Renal pelvis (tissue), 3 donors: ENCODE results near the gene HPCAL4. TPM values are rescaled to one million over a fixed set of nuclear protein-coding genes. Genes with fewer than 3 reads are reported as not detected.

Experiments
- polyA plus RNA-seq, 3 donors: library from polyadenylated mRNA; unstranded; fragments of 120-200 nt; gene quantifications; one replicate each; pipeline ENCODE4 v1.2.1, GENCODE V29; 2013; ENCODE audit not compliant: insufficient read length in 3 of 3

Gene HPCAL4
- polyA plus RNA-seq, 3 donors = 0.30 to 0.62 (median 0.40) TPM

Other genes starting within 250 kb of the HPCAL4 start
- 1 to 10 TPM in 1 of 3 donors, under 1 TPM in 2; 0.44 to 1.0 (median 0.86) TPM for gene BMP8A, start 199.8 kb downstream of the HPCAL4 start, polyA plus RNA-seq
- 100 to 1,000 TPM; 195 to 224 (median 222) TPM for gene PABPC4, start 114.6 kb downstream of the HPCAL4 start, polyA plus RNA-seq
- gene HEYL, start 51.8 kb downstream of the HPCAL4 start, polyA plus RNA-seq = 10 to 100 TPM; 23.4 to 26.3 (median 24.8) TPM
- gene NT5C1A, start 19.3 kb downstream of the HPCAL4 start, polyA plus RNA-seq = under 1 TPM; 0.20 to 0.27 (median 0.21) TPM
- 10 to 100 TPM; 70.8 to 77.3 (median 75.7) TPM for gene PPIE, start 47.4 kb upstream of the HPCAL4 start, polyA plus RNA-seq
- under 1 TPM; 0.28 to 0.69 (median 0.56) TPM for gene OXCT2, start 79.9 kb upstream of the HPCAL4 start, polyA plus RNA-seq
- 1 to 10 TPM; 1.6 to 3.4 (median 2.8) TPM for gene BMP8B, start 97.4 kb upstream of the HPCAL4 start, polyA plus RNA-seq
- gene TRIT1, start 192.1 kb upstream of the HPCAL4 start, polyA plus RNA-seq = 10 to 100 TPM; 26.0 to 51.9 (median 45.7) TPM
- 10 to 100 TPM in 1 of 3 donors, 1 to 10 TPM in 2; 8.4 to 10.1 (median 9.0) TPM for gene MYCL, start 210.5 kb upstream of the HPCAL4 start, polyA plus RNA-seq